Liver (tissue), 9 donors: Measurements from ENCODE around the gene HOXC13. TPM values are rescaled to one million over a fixed set of nuclear protein-coding genes. Genes with fewer than 3 reads are reported as not detected.

Experiments used
- DNase-seq: peaks from one replicate; pipeline ENCODE4 v3.0.0-alpha.2; 2017; ENCODE audit warnings: low spot score
- H3K27ac ChIP-seq, 2 donors: one replicate each; pipeline ENCODE4 v1.7.0; 2013; ENCODE audit warnings: inconsistent platforms in 2 of 2, low read length in 2 of 2, control low read depth in 1 of 2, low read depth in 1 of 2, mild to moderate bottlenecking in 1 of 2
- H3K27me3 ChIP-seq, 4 donors: one replicate each; pipeline versions ENCODE4 v1.6.1 to v1.7.0; 2013; ENCODE audit warnings: low read length in 3 of 4, inconsistent platforms in 1 of 4, mild to moderate bottlenecking in 1 of 4, moderate library complexity in 1 of 4; ENCODE audit not compliant: control insufficient read depth in 4 of 4, insufficient read depth in 4 of 4
- H3K36me3 ChIP-seq, 4 donors: one replicate each; pipeline versions ENCODE4 v1.6.1 to v1.7.0; 2013; ENCODE audit warnings: low read length in 3 of 4, mild to moderate bottlenecking in 3 of 4, low read depth in 1 of 4, moderate library complexity in 1 of 4; ENCODE audit not compliant: control insufficient read depth in 4 of 4, insufficient read depth in 3 of 4
- H3K4me1 ChIP-seq, 4 donors: one replicate each; pipeline versions ENCODE4 v1.6.1 to v1.7.0; 2013; ENCODE audit warnings: low read length in 3 of 4, mild to moderate bottlenecking in 3 of 4, moderate library complexity in 1 of 4; ENCODE audit not compliant: control insufficient read depth in 4 of 4, insufficient read depth in 4 of 4
- H3K4me3 ChIP-seq, 3 donors: one replicate each; pipeline versions ENCODE4 v1.6.1 to v1.7.0; 2013; ENCODE audit warnings: low read length in 3 of 3, control low read depth in 1 of 3, low read depth in 1 of 3, mild to moderate bottlenecking in 1 of 3
- H3K9ac ChIP-seq, 2 donors: one replicate each; pipeline ENCODE4 v1.7.0; 2013; ENCODE audit warnings: low read length in 2 of 2, mild to moderate bottlenecking in 2 of 2, moderate library complexity in 2 of 2, control low read depth in 1 of 2, low read depth in 1 of 2
- H3K9me3 ChIP-seq, 4 donors: one replicate each; pipeline versions ENCODE4 v1.6.1 to v1.7.0; 2013; ENCODE audit warnings: low read length in 3 of 4; ENCODE audit not compliant: control insufficient read depth in 4 of 4
- ATF3 ChIP-seq: IDR thresholded peaks from 2 replicates; pipeline ENCODE4 v1.6.1; 2016; ENCODE audit warnings: antibody characterized with exemption
- CTCF ChIP-seq: fragments of 150-350 bp; IDR thresholded peaks from 2 replicates; pipeline ENCODE4 v1.5.1; 2017; ENCODE audit warnings: improper control_type of control experiment, low read depth, low read length; ENCODE audit not compliant: missing input control
- EGR1 ChIP-seq, 2 donors: IDR thresholded peaks; 2 replicates each; pipeline ENCODE4 v1.6.1; 2016 to 2018; ENCODE audit warnings: antibody characterized with exemption in 2 of 2, low read depth in 2 of 2
- FOXA1 ChIP-seq: IDR thresholded peaks from 2 replicates; pipeline ENCODE4 v1.6.1; 2016; ENCODE audit warnings: antibody characterized with exemption
- FOXA2 ChIP-seq: IDR thresholded peaks from 2 replicates; pipeline ENCODE4 v1.6.1; 2016; ENCODE audit warnings: antibody characterized with exemption
- GABPA ChIP-seq, 2 donors: IDR thresholded peaks in 1 of 2; conservative IDR thresholded peaks in 1 of 2; 2 replicates each; pipeline ENCODE4 v1.6.1; 2016; ENCODE audit warnings: antibody characterized with exemption in 2 of 2, mild to moderate bottlenecking in 1 of 2, moderate library complexity in 1 of 2
- HNF4A ChIP-seq, 2 donors: conservative IDR thresholded peaks; 2 replicates each; pipeline ENCODE4 v1.6.1; 2016; ENCODE audit warnings: antibody characterized with exemption in 2 of 2, mild to moderate bottlenecking in 2 of 2
- HNF4G ChIP-seq: IDR thresholded peaks from 2 replicates; pipeline ENCODE4 v1.6.1; 2016; ENCODE audit warnings: antibody characterized with exemption
- JUND ChIP-seq, 2 donors: IDR thresholded peaks; 2 replicates each; pipeline ENCODE4 v1.6.1; 2016; ENCODE audit warnings: antibody characterized with exemption in 2 of 2
- MAX ChIP-seq: IDR thresholded peaks from 2 replicates; pipeline ENCODE4 v1.6.1; 2016; ENCODE audit warnings: antibody characterized with exemption
- NR2F2 ChIP-seq: IDR thresholded peaks from 2 replicates; pipeline ENCODE4 v1.6.1; 2016; ENCODE audit warnings: antibody characterized with exemption
- RAD21 ChIP-seq, 2 donors: IDR thresholded peaks; 2 replicates each; pipeline ENCODE4 v1.6.1; 2016; ENCODE audit warnings: antibody characterized with exemption in 2 of 2, mild to moderate bottlenecking in 2 of 2
- REST ChIP-seq: IDR thresholded peaks from 2 replicates; pipeline ENCODE4 v1.6.1; 2016; ENCODE audit warnings: antibody characterized with exemption, mild to moderate bottlenecking
- RXRA ChIP-seq, 2 donors: IDR thresholded peaks; 2 replicates each; pipeline ENCODE4 v1.6.1; 2017 to 2018; ENCODE audit warnings: antibody characterized with exemption in 2 of 2, mild to moderate bottlenecking in 1 of 2
- SP1 ChIP-seq: IDR thresholded peaks from 2 replicates; pipeline ENCODE4 v1.6.1; 2018; ENCODE audit warnings: antibody characterized with exemption, mild to moderate bottlenecking
- TAF1 ChIP-seq: conservative IDR thresholded peaks from 2 replicates; pipeline ENCODE4 v1.6.1; 2016; ENCODE audit warnings: antibody characterized with exemption, mild to moderate bottlenecking
- YY1 ChIP-seq: IDR thresholded peaks from 2 replicates; pipeline ENCODE4 v1.6.1; 2016; ENCODE audit warnings: antibody characterized with exemption, mild to moderate bottlenecking
- ZBTB33 ChIP-seq: IDR thresholded peaks from 2 replicates; pipeline ENCODE4 v1.6.1; 2016; ENCODE audit warnings: antibody characterized with exemption
- WGBS: extraction: QIAGEN DNeasy Blood & Tissue Kit; methylation state at CpG from one replicate; pipeline ENCODE4 v1.1.7; 2013; 5-methylcytosine and 5-hydroxymethylcytosine counted together
- polyA plus RNA-seq, 2 donors: library from polyadenylated mRNA; stranded (reverse) in 1 of 2; unstranded in 1 of 2; fragments of 200-250 nt in 1 of 2; fragments of >200 nt in 1 of 2; fragmentation: Nextera tagmentation in 1 of 2; extraction: Ambion mirVana in 1 of 2; gene quantifications; one replicate each; pipeline versions ENCODE4 v1.2.1 to v1.2.3, GENCODE V29; 2013 to 2015
- total RNA-seq, 2 donors: library from RNA; depleted of rRNA; stranded (reverse); fragments of >200 nt; gene quantifications; one replicate each; pipeline ENCODE4 v1.2.3, GENCODE V29; 2014
- donor health status: healthy.
- donor health status: healthy.
- donor health status: healthy.
- donor health status: healthy.
- donor health status: healthy.

HOXC13 gene
- total and polyA plus RNA-seq, 4 donors, result not detected

GRCh38 chr12:53982648-53983567 lies 44.3 kb downstream of the HOXC13 start:
- Histone ChIP-seq H3K4me3 (no peak overlapping the region), H3K36me3 (no peaks in the 10 kb centered on the region), H3K27me3 (peaks cover 16 to 35% (median 29%) of the 10 kb centered on the region in 4 donors), H3K9me3 (peaks cover 0 to 7% (median 2%) of the 10 kb centered on the region in 4 donors), H3K9ac (no peak overlapping the region), H3K27ac (no peak overlapping the region), H3K4me1 (peaks cover 3 to 13% (median 8%) of the 10 kb centered on the region in 4 donors)
- 12% methylated on average over 26 of the region's 26 CpGs for WGBS
- TF ChIP-seq ATF3, result no peak
- no peak for TF ChIP-seq HNF4A (conservative IDR thresholded peaks at IDR 0.05)
- no peak for TF ChIP-seq JUND (IDR thresholded peaks at IDR 0.05)
- TF ChIP-seq HNF4G, result no peak
- no peak for TF ChIP-seq REST
- no peak for TF ChIP-seq YY1
- TF ChIP-seq RAD21 (IDR thresholded peaks at IDR 0.05), result no peak
- TF ChIP-seq NR2F2, result no peak
- no peak for TF ChIP-seq CTCF
- TF ChIP-seq ZBTB33, result no peak
- no peak for TF ChIP-seq GABPA (IDR thresholded peaks at IDR 0.05 in 1 of 2, conservative IDR thresholded peaks at IDR 0.05 in 1 of 2)
- TF ChIP-seq MAX, result no peak
- TF ChIP-seq SP1, result no peak
- no peak for DNase-seq

GRCh38 chr12:53983568-53983949 lies 44.9 kb downstream of the HOXC13 start:
- Histone ChIP-seq H3K36me3 (no peaks in the 10 kb centered on the region), H3K4me3 (no peak overlapping the region), H3K9ac (no peak overlapping the region), H3K4me1 (peaks cover 3 to 13% (median 8%) of the 10 kb centered on the region in 4 donors), H3K9me3 (peaks cover 0 to 7% (median 2%) of the 10 kb centered on the region in 4 donors), H3K27ac (no peak overlapping the region), H3K27me3 (peaks cover 14 to 33% (median 28%) of the 10 kb centered on the region in 4 donors)
- 9% methylated on average over 17 of the region's 17 CpGs for WGBS
- no peak for DNase-seq
- TF ChIP-seq RAD21 (IDR thresholded peaks at IDR 0.05) (no peak), FOXA2 (no peak), CTCF (no peak), EGR1 (IDR thresholded peaks at IDR 0.05; ENCODE audit: low read depth in 2 of 2) (no peak), HNF4G (no peak), SP1 (no peak), ZBTB33 (no peak), YY1 (no peak), NR2F2 (no peak), GABPA (IDR thresholded peaks at IDR 0.05 in 1 of 2, conservative IDR thresholded peaks at IDR 0.05 in 1 of 2) (no peak), FOXA1 (no peak), RXRA (IDR thresholded peaks at IDR 0.05) (no peak), TAF1 (no peak)
